K562 (cell line): ENCODE results near the gene DHRS13. TPM values are rescaled to one million over a fixed set of nuclear protein-coding genes. Genes with fewer than 3 reads are reported as not detected.

Source experiments
- BMI1 ChIP-seq: fragments of 150-350 bp; IDR thresholded peaks from 2 replicates; pipeline ENCODE4 v1.6.1; 2014; ENCODE audit warnings: low read length
- CEBPG ChIP-seq, 3 experiments: fragments of 200-800 bp in 1 of 3; sonication (Bioruptor generic) in 1 of 3; sonication (generic) in 1 of 3; formaldehyde crosslinking in 1 of 3; IDR thresholded peaks in 2 of 3; conservative IDR thresholded peaks in 1 of 3; 2 replicates each; pipeline versions ENCODE4 v1.6.1 to v1.8.0; 2016 to 2022; ENCODE audit warnings: missing compliant biosample characterization in 2 of 3, missing genetic modification characterization in 2 of 3, mild to moderate bottlenecking in 1 of 3, missing genetic modification reagents in 1 of 3
- NR2C1 ChIP-seq, 2 experiments: fragments of 450-650 bp; IDR thresholded peaks; 2 replicates each; pipeline ENCODE4 v1.6.1; 2017; ENCODE audit warnings: mild to moderate bottlenecking in 2 of 2, antibody characterized with exemption in 1 of 2, inconsistent platforms in 1 of 2, missing compliant biosample characterization in 1 of 2, missing genetic modification characterization in 1 of 2
- RBM22 ChIP-seq: fragments of 200-400 bp; formaldehyde crosslinking; IDR thresholded peaks from 2 replicates; pipeline ENCODE4 v1.6.1; 2018; ENCODE audit warnings: low read length, low read depth; ENCODE audit not compliant: poor library complexity, severe bottlenecking
- SIN3B ChIP-seq: fragments of 450-650 bp; IDR thresholded peaks from 2 replicates; pipeline ENCODE4 v1.6.1; 2017; ENCODE audit warnings: low read depth, mild to moderate bottlenecking, moderate library complexity
- TOE1 ChIP-seq, 2 experiments: fragments of 450-650 bp in 1 of 2; sonication (generic) in 1 of 2; formaldehyde crosslinking in 1 of 2; IDR thresholded peaks; 2 replicates each; pipeline versions ENCODE4 v1.7.1 to v1.8.0; 2016 to 2022; ENCODE audit warnings: borderline replicate concordance in 2 of 2, mild to moderate bottlenecking in 2 of 2, antibody characterized with exemption in 1 of 2, inconsistent platforms in 1 of 2, low read depth in 1 of 2, missing genetic modification reagents in 1 of 2, moderate library complexity in 1 of 2
- ZNF12 ChIP-seq: sonication (generic); formaldehyde crosslinking; IDR thresholded peaks from 2 replicates; pipeline ENCODE4 v1.4.0; 2020; ENCODE audit warnings: mild to moderate bottlenecking, missing genetic modification reagents
- polyA plus RNA-seq, 8 experiments: library from polyadenylated mRNA; depleted of rRNA in 4 of 8; stranded (reverse) in 5 of 8; unstranded in 3 of 8; fragments of >200 nt; fragmentation: Nextera tagmentation in 2 of 8; fragmentation: Illumina TruSeq in 1 of 8; extraction: Ambion mirVana in 2 of 8; extraction: Trizol in 1 of 8; gene quantifications; 2 replicates each; pipeline versions ENCODE4 v1.2.1 to v1.2.3, GENCODE V29; 2011 to 2014; ENCODE audit warnings: inconsistent platforms in 1 of 8, missing spikeins in 1 of 8
- total RNA-seq, 7 experiments: library from RNA; depleted of rRNA in 6 of 7; stranded (reverse); fragments of >200 nt in 6 of 7; fragmentation: Illumina TruSeq in 2 of 7; extraction: Trizol in 2 of 7; gene quantifications; 2 replicates each; pipeline versions ENCODE4 v1.2.1 to v1.2.3, GENCODE V29; 2011 to 2021; ENCODE audit warnings: low replicate concordance in 1 of 7
- TF ChIP-seq, protein P1 (sequence below): sonication (generic); formaldehyde crosslinking; IDR thresholded peaks from 2 replicates; pipeline ENCODE4 v1.4.0; 2020; ENCODE audit warnings: mild to moderate bottlenecking, missing genetic modification reagents
- TF ChIP-seq, protein P2 (sequence below): IDR thresholded peaks from 3 replicates; pipeline ENCODE4 v1.6.1; 2011; ENCODE audit warnings: borderline replicate concordance, mild to moderate bottlenecking; ENCODE audit not compliant: insufficient read length, insufficient read depth

Gene DHRS13
- total and polyA plus RNA-seq, 9 of the 15 experiments (the other 6 are each of a cell fraction or from before 2014, with no cell fraction given), result 0.32 to 52.3 (median 34.3) TPM; not detected in 1

DNA sequence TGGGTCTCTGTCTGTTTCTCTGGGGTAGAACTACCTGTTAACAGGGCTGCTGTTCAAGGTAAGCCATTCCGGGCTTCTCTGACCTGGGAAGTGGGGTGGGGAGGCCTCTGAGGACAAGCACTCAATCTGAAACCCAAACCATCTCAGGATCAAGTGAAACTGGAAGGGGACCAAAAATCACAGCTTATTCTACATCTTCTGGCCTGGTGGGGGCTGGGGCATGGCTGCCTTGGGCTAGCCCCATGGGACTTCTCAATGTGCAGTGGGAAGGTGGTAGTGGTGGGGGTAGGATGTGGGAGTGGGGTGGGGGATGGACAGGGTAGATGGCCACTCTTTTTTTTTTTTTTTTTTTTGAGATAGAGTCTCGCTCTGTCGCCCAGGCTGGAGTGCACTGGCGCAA lies 10.9 kb downstream of the DHRS13 start (continued):
- TF ChIP-seq TOE1 (IDR thresholded peaks at IDR 0.05; ENCODE audit: borderline replicate concordance) (no peak), TOE1 (CRISPR knock-in tag; IDR thresholded peaks at IDR 0.05; ENCODE audit: borderline replicate concordance, low read depth) (no peak), ZNF12 (no peak), CEBPG (CRISPR knock-in tag; IDR thresholded peaks at IDR 0.05) (no peak), CEBPG (tag; conservative IDR thresholded peaks at IDR 0.05 in 1 of 2, IDR thresholded peaks at IDR 0.05 in 1 of 2) (no peak), BMI1 (no peak), NR2C1 (IDR thresholded peaks at IDR 0.05) (no peak), NR2C1 (tag; IDR thresholded peaks at IDR 0.05) (no peak), SIN3B (no peak), RBM22 (no peak)
- TF ChIP-seq, protein P1, sequence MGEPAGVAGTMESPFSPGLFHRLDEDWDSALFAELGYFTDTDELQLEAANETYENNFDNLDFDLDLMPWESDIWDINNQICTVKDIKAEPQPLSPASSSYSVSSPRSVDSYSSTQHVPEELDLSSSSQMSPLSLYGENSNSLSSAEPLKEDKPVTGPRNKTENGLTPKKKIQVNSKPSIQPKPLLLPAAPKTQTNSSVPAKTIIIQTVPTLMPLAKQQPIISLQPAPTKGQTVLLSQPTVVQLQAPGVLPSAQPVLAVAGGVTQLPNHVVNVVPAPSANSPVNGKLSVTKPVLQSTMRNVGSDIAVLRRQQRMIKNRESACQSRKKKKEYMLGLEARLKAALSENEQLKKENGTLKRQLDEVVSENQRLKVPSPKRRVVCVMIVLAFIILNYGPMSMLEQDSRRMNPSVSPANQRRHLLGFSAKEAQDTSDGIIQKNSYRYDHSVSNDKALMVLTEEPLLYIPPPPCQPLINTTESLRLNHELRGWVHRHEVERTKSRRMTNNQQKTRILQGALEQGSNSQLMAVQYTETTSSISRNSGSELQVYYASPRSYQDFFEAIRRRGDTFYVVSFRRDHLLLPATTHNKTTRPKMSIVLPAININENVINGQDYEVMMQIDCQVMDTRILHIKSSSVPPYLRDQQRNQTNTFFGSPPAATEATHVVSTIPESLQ (CRISPR knock-in tag), result no peak
- TF ChIP-seq, protein P2, sequence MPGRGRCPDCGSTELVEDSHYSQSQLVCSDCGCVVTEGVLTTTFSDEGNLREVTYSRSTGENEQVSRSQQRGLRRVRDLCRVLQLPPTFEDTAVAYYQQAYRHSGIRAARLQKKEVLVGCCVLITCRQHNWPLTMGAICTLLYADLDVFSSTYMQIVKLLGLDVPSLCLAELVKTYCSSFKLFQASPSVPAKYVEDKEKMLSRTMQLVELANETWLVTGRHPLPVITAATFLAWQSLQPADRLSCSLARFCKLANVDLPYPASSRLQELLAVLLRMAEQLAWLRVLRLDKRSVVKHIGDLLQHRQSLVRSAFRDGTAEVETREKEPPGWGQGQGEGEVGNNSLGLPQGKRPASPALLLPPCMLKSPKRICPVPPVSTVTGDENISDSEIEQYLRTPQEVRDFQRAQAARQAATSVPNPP, result no peak
